ENCODE measurements around the gene MLLT10.

The MLLT10 gene

DNA sequence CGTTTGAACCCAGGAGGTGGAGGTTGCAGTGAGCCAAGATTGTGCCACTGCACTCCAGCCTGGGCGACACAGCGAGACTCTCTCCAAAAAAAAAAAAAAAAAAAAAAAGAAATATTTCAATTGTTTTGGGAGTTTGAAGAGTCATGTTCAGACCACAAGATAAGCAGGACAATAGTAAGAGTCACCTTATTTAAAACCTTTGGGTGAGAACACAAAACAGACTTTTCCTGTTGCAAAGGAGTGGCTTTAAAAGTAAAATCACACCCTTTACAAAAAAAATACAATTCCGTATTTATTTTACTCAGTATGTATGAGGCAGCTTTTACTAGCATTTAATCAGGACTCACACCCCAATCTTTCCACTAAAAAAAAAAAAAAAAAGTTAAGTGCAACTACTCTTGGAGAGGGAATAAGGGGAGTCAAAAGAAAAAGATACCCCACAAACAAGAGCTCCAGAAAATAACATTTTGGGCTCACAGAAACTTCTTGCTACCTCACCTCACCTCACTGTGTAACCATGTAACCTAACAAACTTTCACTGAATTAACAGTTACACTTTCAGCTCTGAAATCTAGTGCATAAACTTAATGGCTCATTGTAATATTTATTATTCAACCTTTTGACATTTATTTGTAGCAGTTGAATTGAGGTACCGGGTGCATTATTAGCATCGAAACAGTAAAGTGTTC lies 19.8 kb upstream of the MLLT10 start:
- H3K9ac ChIP-seq (ENCODE audit: low read length) = no peak overlapping the region
- no peak overlapping the region for H3K4me3 ChIP-seq (ENCODE audit: low read length)
- H3K4me1 ChIP-seq (ENCODE audit: control insufficient read depth, insufficient read depth, low read length) = peaks cover 11% of the 10 kb centered on the region
- H3K9me3 ChIP-seq (ENCODE audit: control insufficient read depth, low read length) = no peaks in the 10 kb centered on the region
- H3K36me3 ChIP-seq (ENCODE audit: control insufficient read depth, insufficient read depth, low read length) = no peaks in the 10 kb centered on the region
- peaks cover 82% of the 10 kb centered on the region for H3K27me3 ChIP-seq (ENCODE audit: control insufficient read depth, insufficient read depth, low read length)

DNA sequence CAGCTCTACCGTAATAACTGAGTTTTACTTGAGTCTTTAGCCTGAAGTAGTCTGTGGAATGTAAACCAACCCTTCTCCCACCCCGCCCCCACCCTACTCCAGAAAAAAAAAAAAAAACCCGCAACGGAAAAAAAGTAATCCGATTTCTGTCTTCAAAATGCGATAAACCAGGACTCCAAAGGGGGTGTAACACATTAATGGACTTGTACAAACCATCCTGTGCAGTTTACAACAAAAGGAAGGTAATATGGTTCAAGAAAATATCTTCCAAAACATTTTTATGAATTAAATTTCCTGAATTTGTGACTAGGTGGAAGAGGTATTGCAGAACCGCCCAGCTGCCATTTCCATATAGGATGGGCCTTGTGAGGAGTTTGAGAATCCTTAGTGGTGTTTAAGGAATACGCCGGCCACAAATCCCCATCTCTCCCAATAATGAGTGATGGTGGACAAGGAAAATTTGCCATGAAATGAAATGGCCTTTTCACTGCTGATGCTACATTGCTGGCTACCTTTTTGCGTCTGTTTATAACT lies 19.1 kb upstream of the MLLT10 start:
- Histone ChIP-seq H3K9me3 (ENCODE audit: control insufficient read depth, low read length) (no peaks in the 10 kb centered on the region), H3K9ac (ENCODE audit: low read length) (no peak overlapping the region), H3K4me1 (ENCODE audit: control insufficient read depth, insufficient read depth, low read length) (peaks cover 11% of the 10 kb centered on the region), H3K4me3 (ENCODE audit: low read length) (no peak overlapping the region), H3K27me3 (ENCODE audit: control insufficient read depth, insufficient read depth, low read length) (peaks cover 82% of the 10 kb centered on the region), H3K36me3 (ENCODE audit: control insufficient read depth, insufficient read depth, low read length) (no peaks in the 10 kb centered on the region)

DNA sequence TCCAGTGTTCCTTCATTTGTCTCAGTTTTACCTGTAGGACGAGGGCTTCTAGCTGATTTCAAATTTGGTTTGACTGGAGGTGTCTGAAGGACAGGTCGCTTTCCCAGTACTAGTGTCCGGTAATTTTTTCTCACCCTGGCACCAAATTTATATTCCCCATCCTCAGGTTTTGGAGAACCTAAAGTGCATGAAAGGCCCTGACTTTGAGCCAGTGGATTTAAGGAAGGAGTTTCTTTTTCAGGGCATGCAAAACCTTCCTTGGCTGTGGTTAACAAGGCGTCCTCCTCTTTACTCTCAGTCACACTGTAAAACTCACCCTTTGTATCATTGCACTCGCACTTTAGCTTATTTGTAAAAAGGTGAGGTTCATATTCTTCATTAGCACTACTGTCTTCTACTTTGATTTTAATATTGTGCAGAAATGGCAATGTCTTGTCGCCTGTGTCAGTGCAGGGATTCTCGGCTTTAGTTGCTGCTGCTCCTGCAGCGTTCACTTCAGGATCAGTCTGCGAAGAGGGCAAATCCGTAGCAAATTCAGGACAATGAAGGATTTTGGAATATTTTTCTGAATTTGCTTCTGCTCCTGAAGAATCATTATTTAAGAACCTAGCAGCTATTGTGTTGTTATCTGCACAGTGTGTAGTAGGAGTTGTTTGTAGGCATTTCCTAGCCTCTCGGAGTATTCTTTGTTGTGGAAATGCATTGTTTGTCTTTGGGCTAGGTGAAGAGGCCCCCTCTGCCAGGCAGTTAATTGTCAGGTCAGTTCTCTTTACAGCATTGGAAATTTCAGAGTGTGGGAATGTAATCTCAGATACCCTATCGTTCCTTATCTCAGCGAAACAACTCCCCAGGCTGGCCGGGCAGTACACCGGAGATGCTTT lies 18.4 kb upstream of the MLLT10 start:
- peak overlapping the region; percentile 1 for H3K9ac ChIP-seq (ENCODE audit: low read length)
- no peak overlapping the region for H3K4me3 ChIP-seq (ENCODE audit: low read length)
- H3K36me3 ChIP-seq (ENCODE audit: control insufficient read depth, insufficient read depth, low read length) = no peaks in the 10 kb centered on the region
- H3K4me1 ChIP-seq (ENCODE audit: control insufficient read depth, insufficient read depth, low read length) = peaks cover 9% of the 10 kb centered on the region
- H3K9me3 ChIP-seq (ENCODE audit: control insufficient read depth, low read length) = no peaks in the 10 kb centered on the region
- peaks cover 79% of the 10 kb centered on the region for H3K27me3 ChIP-seq (ENCODE audit: control insufficient read depth, insufficient read depth, low read length)

DNA sequence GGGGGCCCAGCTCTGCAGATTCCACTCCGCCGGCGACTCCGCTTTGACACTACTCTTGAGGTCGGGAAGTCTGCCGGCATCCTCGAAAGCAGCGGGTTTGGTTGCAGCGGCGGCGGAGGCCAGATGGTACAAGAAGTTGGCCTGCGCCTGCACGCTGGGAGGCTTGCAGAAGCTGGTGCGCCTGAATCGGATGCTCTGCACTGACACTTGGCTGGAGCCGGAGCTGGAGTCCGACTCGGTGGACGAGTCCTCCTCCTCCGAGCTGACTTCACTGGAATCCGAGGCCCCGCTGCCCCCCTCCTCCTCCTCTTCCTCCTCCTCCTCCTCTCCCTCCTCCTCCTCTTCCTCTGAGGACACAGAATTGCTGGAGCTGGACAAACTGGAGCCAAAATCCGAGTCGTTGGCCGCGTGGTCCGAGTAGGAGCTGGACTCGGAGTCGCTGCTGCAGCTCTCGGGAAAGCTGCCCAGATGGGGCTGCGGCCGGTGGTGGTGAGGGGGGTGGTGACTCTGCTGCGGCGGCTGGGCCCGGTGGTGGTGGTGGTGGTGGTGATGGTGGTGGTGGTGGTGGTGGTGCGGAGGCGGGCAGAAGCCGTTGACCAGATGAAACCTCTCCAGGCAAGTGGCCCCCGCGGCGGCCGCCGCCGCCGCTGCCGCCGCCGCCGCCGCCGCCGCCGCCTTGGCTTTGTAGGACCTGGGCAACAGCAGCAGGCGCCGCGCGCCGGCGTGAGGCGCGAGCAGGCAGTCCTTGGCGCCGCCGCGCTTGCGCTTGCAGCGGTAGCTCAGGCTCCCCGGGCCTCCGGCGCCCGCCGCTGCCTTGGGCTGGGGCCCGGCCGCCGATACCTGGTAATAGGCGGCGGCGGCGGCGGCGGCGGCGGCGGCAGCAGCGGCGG lies 17.5 kb upstream of the MLLT10 start:
- Histone ChIP-seq H3K9me3 (ENCODE audit: control insufficient read depth, low read length) (no peaks in the 10 kb centered on the region), H3K4me1 (ENCODE audit: control insufficient read depth, insufficient read depth, low read length) (peaks cover 7% of the 10 kb centered on the region), H3K4me3 (ENCODE audit: low read length) (peak overlapping the region; percentile 14), H3K27me3 (ENCODE audit: control insufficient read depth, insufficient read depth, low read length) (peaks cover 72% of the 10 kb centered on the region), H3K36me3 (ENCODE audit: control insufficient read depth, insufficient read depth, low read length) (no peaks in the 10 kb centered on the region), H3K9ac (ENCODE audit: low read length) (peak overlapping the region; percentile 1)

DNA sequence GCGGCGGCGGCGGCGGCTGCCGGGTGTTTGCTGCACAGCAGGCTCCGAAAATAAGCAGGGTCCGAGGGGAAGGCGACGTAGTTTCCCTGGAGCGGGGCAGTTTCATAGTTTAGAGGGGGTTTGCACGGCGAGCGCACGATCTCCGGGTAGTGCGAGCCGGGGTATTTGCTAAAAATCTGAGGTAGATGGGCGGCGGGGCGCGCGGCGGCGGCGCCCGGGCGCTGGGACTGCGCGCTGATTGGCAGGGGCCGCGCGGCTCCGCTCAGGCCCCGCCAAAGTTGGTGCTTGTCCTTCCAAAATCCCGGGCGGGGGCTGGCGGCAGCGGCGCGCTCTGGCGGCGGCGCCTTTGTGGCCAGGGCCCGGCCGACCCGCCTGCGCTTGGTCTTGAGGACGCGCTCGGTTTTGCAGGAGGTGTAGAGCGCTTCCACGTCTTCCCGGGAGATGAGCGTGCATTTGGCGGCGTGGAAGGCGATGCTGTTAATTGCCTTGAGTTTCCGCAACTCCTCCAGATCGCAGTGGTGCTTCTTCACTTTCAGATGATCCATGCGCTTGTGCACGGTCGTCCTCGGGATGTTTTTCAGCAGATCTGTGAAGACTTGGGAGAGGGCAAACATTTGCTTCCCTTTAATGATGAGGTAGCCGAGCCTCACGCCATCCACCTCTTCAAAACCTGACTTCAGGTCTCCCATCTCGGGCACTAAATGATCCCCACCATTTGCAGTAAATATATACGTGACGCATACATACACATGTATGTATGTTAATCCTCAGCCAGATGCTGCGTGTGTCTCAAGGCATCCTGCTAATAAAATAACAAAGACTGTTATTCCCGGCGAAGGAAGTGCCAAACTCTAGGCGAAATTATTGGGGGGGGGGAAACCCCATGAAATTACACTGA lies 16.6 kb upstream of the MLLT10 start:
- no peaks in the 10 kb centered on the region for H3K9me3 ChIP-seq (ENCODE audit: control insufficient read depth, low read length)
- no peak overlapping the region for H3K4me3 ChIP-seq (ENCODE audit: low read length)
- no peaks in the 10 kb centered on the region for H3K36me3 ChIP-seq (ENCODE audit: control insufficient read depth, insufficient read depth, low read length)
- peaks cover 63% of the 10 kb centered on the region for H3K27me3 ChIP-seq (ENCODE audit: control insufficient read depth, insufficient read depth, low read length)
- H3K4me1 ChIP-seq (ENCODE audit: control insufficient read depth, insufficient read depth, low read length) = peaks cover 7% of the 10 kb centered on the region
- H3K9ac ChIP-seq (ENCODE audit: low read length) = no peak overlapping the region

DNA sequence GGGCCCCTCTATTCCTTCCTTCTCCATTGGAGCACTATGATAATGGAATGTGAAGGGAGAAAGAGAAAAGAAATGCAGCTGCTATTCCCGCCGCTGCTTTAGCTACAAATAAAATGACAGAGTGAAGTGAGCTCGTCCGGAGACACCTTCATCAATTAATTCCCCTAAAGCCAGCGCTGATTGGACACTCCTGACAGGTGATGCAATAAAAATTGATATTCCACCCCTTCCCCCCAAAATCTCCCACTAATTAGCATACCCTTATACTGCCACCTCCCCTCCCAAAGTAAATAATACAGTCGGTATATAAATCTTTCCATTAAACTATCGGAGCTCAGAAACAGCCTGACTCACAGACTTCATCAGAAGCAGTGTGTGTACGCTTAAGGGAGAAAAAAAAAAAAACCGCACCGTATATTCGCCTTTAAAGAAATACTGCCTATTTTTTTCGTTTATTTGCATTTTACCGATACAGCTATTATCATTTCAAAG lies 15.8 kb upstream of the MLLT10 start:
- H3K4me3 ChIP-seq (ENCODE audit: low read length) = no peak overlapping the region

DNA sequence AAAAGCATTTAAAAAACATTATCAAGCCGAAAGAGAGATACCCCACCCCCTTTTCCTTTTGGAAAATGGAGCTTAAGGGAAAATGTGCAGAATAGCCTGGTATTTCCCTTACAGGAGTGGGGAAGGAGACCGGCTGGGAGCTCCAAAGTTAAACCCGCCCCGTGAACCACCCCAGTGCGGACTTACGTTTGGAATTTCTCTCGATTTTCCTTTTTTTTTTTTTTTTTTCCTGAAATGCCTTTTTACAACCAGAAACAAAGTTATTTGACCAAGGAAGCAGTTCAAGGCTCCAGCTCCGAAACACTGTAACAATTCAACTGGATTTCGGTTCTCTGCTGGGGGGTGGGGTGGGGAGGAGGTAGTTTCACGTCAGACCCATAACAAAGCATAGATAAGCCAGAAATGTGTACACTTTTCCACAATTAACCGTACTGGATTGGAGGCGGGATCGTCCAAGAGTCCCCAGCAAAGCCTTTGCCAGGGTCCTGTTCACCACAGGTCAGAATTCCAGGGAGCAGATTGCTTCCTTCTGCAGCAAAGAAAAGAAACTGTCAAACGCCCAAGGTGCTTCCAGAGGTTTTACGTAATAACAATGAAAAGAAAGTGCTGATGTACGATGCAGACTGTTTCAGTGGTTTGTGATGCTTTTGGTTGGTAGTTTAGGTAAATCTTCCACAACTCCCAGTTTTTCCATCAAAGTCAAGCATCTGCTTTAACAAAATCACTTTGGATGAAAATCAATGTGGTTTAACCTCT lies 15.2 kb upstream of the MLLT10 start:
- peaks cover 55% of the 10 kb centered on the region for H3K27me3 ChIP-seq (ENCODE audit: control insufficient read depth, insufficient read depth, low read length)
- no peak overlapping the region for H3K4me3 ChIP-seq (ENCODE audit: low read length)
- H3K4me1 ChIP-seq (ENCODE audit: control insufficient read depth, insufficient read depth, low read length) = peaks cover 7% of the 10 kb centered on the region
- H3K36me3 ChIP-seq (ENCODE audit: control insufficient read depth, insufficient read depth, low read length) = no peaks in the 10 kb centered on the region
- H3K9me3 ChIP-seq (ENCODE audit: control insufficient read depth, low read length) = no peaks in the 10 kb centered on the region
- H3K9ac ChIP-seq (ENCODE audit: low read length) = peak overlapping the region; percentile 38

More for the DNA sequence above, 15.8 kb upstream of the MLLT10 start:
- peaks cover 7% of the 10 kb centered on the region for H3K4me1 ChIP-seq (ENCODE audit: control insufficient read depth, insufficient read depth, low read length)
- no peaks in the 10 kb centered on the region for H3K36me3 ChIP-seq (ENCODE audit: control insufficient read depth, insufficient read depth, low read length)
- H3K27me3 ChIP-seq (ENCODE audit: control insufficient read depth, insufficient read depth, low read length) = peaks cover 61% of the 10 kb centered on the region
- no peaks in the 10 kb centered on the region for H3K9me3 ChIP-seq (ENCODE audit: control insufficient read depth, low read length)
- peak overlapping the region; percentile 38 for H3K9ac ChIP-seq (ENCODE audit: low read length)

DNA sequence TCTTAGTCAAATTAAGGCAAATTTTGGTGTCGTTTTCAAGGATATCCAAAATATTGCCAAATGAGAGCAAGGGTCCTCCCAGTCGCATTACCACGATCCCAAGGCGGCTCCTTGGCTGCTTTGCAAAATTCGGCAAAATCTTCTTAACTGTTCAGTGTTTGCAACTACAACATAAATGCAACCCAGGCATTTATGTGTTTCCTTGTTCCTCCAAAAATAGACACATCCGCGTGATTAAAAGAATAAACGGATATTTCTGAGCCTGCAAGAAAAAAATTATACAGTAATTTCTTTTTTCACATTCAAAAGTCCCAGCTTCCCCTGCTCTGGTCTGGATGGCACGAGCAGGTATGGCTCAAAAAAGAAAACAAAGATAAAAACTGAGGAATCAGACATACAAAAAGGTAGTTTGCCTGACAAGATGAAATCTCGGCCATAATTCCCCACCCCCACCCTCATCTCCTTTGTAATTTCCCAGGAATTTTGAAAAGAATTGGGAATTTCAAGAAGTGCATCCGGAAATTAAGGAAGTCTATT lies 14.6 kb upstream of the MLLT10 start:
- no peaks in the 10 kb centered on the region for H3K9me3 ChIP-seq (ENCODE audit: control insufficient read depth, low read length)
- H3K27me3 ChIP-seq (ENCODE audit: control insufficient read depth, insufficient read depth, low read length) = peaks cover 50% of the 10 kb centered on the region
- H3K4me3 ChIP-seq (ENCODE audit: low read length) = peak overlapping the region; percentile 14
- H3K4me1 ChIP-seq (ENCODE audit: control insufficient read depth, insufficient read depth, low read length) = peaks cover 7% of the 10 kb centered on the region
- H3K9ac ChIP-seq (ENCODE audit: low read length) = peak overlapping the region; percentile 38
- H3K36me3 ChIP-seq (ENCODE audit: control insufficient read depth, insufficient read depth, low read length) = no peaks in the 10 kb centered on the region

DNA sequence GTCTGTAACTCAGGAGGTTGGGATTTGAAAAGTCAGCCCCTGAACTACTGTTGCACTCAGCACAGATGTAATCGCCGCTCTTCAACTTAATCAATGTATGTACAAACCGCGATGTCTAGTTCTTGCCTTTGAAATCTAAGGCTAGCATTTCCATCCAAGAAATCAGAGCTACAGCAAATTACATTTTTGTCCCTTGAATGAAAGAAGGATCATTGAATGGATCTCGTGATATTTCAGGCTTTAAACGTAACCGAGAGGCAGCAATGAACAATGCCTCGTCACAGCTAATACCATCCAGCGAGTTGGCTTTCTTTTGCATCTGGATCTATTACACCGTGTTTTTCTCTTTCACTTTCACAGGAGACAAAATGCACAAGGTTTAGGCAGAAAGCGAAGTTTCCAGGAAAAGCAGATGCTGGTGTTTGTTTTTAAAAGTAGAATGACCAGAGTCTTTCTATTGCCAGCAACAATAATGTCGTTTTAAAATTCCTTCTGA lies 14.0 kb upstream of the MLLT10 start:
- Histone ChIP-seq H3K36me3 (ENCODE audit: control insufficient read depth, insufficient read depth, low read length) (no peaks in the 10 kb centered on the region), H3K9ac (ENCODE audit: low read length) (peak overlapping the region; percentile 29), H3K4me1 (ENCODE audit: control insufficient read depth, insufficient read depth, low read length) (peaks cover 7% of the 10 kb centered on the region), H3K9me3 (ENCODE audit: control insufficient read depth, low read length) (no peaks in the 10 kb centered on the region), H3K4me3 (ENCODE audit: low read length) (peak overlapping the region; percentile 14), H3K27me3 (ENCODE audit: control insufficient read depth, insufficient read depth, low read length) (peaks cover 47% of the 10 kb centered on the region)

DNA sequence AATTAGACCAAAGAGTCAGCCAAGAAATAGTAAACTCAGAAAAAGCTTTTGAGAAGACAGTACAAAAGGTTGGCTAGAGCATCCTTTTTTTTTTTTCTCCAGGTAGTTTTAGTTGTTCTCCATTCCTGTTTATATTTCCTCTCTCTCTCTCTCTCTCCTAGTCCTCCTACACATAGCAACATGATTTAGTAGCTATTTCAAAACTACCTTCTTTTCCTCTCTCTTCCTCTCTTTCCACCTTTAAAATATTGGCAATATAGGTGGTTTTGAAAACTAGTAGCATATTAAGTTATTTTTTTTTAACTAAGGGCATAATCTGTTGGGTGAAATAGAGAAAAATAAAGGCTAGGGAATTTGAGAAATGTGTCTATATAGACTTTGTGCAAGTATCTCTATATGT lies 13.5 kb upstream of the MLLT10 start:
- Histone ChIP-seq H3K9ac (ENCODE audit: low read length) (no peak overlapping the region), H3K4me3 (ENCODE audit: low read length) (no peak overlapping the region)

More for the DNA sequence above, 13.5 kb upstream of the MLLT10 start:
- Histone ChIP-seq H3K27me3 (ENCODE audit: control insufficient read depth, insufficient read depth, low read length) (peaks cover 42% of the 10 kb centered on the region), H3K36me3 (ENCODE audit: control insufficient read depth, insufficient read depth, low read length) (no peaks in the 10 kb centered on the region), H3K9me3 (ENCODE audit: control insufficient read depth, low read length) (no peaks in the 10 kb centered on the region), H3K4me1 (ENCODE audit: control insufficient read depth, insufficient read depth, low read length) (peaks cover 10% of the 10 kb centered on the region)
